DMS53 treated with DMSO at 0.1 percent for 48 hours (cell line): ENCODE results near the gene EPHB6.
A peak's percentile ranks its signal among the peaks of the same experiment; 100 is the strongest.

Experiments used
- DNase-seq: peaks from one replicate; lab custom pipeline; 2025; ENCODE audit not compliant: unreplicated experiment; lab: John Stamatoyannopoulos, UW

EPHB6 gene

GRCh38 chr7:142863891-142864685, 9.2 kb downstream of the EPHB6 start:
- no peak for DNase-seq

- DNase-seq: no peak
Measured at GRCh38 chr7:142864980-142865747, 10.3 kb downstream of the EPHB6 start.

DNA sequence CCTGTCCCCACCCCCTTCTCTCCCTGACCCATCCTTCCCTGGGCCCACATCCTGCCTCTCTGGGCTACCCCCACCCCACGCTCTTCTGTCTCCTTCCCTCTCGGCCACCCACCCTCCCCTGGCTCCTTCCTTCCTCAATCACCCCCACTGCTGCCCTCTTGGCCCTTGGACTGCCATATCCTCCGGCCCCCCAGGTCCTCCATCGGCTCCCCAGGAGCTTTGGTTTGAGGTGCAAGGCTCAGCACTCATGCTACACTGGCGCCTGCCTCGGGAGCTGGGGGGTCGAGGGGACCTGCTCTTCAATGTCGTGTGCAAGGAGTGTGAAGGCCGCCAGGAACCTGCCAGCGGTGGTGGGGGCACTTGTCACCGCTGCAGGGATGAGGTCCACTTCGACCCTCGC, 10.9 kb downstream of the EPHB6 start:
- DNase-seq: no peak

DNA sequence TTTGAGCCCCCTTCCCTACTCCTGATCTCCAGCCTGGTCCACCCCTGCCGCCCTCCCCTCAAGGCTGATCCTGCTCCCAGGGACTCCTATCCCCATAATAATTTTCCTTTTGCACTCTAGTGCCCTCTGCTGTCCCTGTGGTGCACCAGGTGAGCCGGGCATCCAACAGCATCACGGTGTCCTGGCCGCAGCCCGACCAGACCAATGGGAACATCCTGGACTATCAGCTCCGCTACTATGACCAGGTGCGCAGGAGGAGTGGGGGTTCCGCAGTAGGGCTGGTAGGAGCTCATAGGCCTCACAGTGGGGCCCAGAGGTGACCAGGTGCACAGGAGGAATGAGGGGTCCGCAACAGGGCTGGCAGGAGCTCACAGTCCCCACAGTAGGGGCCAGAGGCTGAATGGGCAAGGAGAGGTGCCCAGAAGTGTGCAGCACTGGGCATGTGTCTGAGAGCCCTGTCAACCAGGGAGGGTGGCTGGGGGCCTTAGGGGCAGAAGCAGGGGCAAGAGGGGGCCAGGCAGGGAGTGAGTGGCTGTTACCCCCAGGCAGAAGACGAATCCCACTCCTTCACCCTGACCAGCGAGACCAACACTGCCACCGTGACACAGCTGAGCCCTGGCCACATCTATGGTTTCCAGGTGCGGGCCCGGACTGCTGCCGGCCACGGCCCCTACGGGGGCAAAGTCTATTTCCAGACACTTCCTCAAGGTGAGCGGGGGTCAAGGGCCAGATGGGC, 11.7 kb downstream of the EPHB6 start:
- DNase-seq: peak; percentile 2

- DNase-seq: no peak
Measured at GRCh38 chr7:142867097-142867378, 12.2 kb downstream of the EPHB6 start.

- DNase-seq: no peak
Measured at GRCh38 chr7:142867398-142868187, 12.7 kb downstream of the EPHB6 start.

DNA sequence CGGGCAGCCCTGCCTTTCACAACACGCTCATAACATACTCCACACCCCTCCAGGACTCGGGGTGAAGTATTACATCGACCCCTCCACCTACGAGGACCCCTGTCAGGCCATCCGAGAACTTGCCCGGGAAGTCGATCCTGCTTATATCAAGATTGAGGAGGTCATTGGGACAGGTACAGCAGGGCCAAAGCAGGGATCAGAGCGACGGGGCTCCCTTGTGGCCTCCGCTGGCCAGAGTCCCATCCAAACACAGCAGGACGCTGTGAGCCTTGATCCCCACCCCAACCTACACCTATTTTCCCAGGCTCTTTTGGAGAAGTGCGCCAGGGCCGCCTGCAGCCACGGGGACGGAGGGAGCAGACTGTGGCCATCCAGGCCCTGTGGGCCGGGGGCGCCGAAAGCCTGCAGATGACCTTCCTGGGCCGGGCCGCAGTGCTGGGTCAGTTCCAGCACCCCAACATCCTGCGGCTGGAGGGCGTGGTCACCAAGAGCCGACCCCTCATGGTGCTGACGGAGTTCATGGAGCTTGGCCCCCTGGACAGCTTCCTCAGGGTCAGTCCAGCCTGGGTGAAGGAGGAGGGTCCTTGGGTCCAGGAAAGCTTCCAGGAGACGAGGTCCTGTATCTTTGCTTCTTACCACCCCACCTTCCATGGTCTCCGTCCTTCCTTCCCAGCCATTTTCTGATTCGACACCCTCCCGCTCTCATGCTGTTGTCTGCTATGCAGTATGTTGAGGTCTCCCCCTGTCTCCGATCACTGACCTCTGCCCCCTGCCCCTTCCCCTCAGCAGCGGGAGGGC, 13.5 kb downstream of the EPHB6 start:
- DNase-seq: no peak

- no peak for DNase-seq
Measured at GRCh38 chr7:142868986-142869415, 14.1 kb downstream of the EPHB6 start.

GRCh38 chr7:142869434-142869833, 14.6 kb downstream of the EPHB6 start:
- no peak for DNase-seq

DNA sequence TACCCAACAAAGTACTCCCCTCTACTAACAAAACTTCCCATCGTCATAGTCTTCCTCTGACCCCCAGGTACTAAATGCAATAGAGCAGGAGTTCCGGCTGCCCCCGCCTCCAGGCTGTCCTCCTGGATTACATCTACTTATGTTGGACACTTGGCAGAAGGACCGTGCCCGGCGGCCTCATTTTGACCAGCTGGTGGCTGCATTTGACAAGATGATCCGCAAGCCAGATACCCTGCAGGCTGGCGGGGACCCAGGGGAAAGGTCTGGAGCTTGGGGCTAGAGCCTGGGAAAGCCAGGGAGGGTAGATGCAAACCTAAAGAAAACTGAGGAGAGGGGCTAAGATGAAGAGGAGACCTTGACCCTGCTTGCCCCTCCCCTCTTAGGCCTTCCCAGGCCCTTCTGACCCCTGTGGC, 15.3 kb downstream of the EPHB6 start:
- no peak for DNase-seq

- DNase-seq: no peak
Measured at GRCh38 chr7:142870566-142871259, 15.8 kb downstream of the EPHB6 start.

- no peak for DNase-seq
Measured at GRCh38 chr7:142871260-142872105, 16.6 kb downstream of the EPHB6 start.

GRCh38 chr7:142872106-142872675, 17.3 kb downstream of the EPHB6 start:
- no peak for DNase-seq

- DNase-seq: no peak
Measured at GRCh38 chr7:142873281-142873784, 18.5 kb downstream of the EPHB6 start.

GRCh38 chr7:142873871-142874270, 19.0 kb downstream of the EPHB6 start:
- DNase-seq: no peak

DNA sequence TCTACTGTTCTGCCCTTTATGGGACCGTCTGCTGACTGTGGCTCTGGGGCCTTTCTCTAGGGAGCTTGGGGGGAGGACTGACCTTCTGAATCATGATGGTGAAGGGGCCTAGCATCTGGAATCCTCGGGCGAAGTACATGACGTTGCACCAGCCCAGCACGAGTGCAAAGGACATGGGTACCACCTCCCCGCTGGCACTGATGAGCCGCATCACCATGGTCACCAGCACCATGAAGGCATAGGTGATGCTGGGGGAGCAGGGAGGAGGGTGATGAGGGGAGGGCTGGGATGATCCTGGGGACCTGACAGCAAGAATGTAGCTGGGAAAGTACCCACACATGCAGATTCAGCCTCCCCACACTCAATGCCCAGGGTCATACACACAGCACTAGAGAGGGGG, 19.5 kb downstream of the EPHB6 start:
- DNase-seq: no peak

GRCh38 chr7:142874837-142875236, 20.0 kb downstream of the EPHB6 start:
- DNase-seq: no peak

- no peak for DNase-seq
Measured at GRCh38 chr7:142875456-142875855, 20.6 kb downstream of the EPHB6 start.
